Hematopoietic multipotent progenitor cell treated with erythropoietin and hydrocortisone succinate and interleukin-3 and kit ligand, for 8 days (in vitro differentiated cells): ENCODE data around the gene SLX9.

Experiments
- DNase-seq: peaks from one replicate; pipeline ENCODE4 v3.0.0-alpha.2; 2015

SLX9 gene

GRCh38 chr21:44931137-44931500, 8.7 kb upstream of the SLX9 start:
- no peak for DNase-seq

GRCh38 chr21:44931501-44932407, 8.1 kb upstream of the SLX9 start:
- no peak for DNase-seq

- no peak for DNase-seq
Measured at GRCh38 chr21:44932408-44933181, 7.2 kb upstream of the SLX9 start.

- no peak for DNase-seq
Measured at GRCh38 chr21:44933199-44933917, 6.5 kb upstream of the SLX9 start.

- DNase-seq = no peak
Measured at GRCh38 chr21:44933918-44934260, 5.9 kb upstream of the SLX9 start.

GRCh38 chr21:44934276-44934675, 5.6 kb upstream of the SLX9 start:
- no peak for DNase-seq

- no peak for DNase-seq
Measured at GRCh38 chr21:44934797-44935532, 4.9 kb upstream of the SLX9 start.

GRCh38 chr21:44935533-44935927, 4.3 kb upstream of the SLX9 start:
- no peak for DNase-seq

GRCh38 chr21:44938772-44939531, 877 bp upstream of the SLX9 start:
- no peak for DNase-seq

GRCh38 chr21:44940116-44940631, 345 bp downstream of the SLX9 start:
- peak; percentile 23 for DNase-seq

- DNase-seq = no peak
Measured at GRCh38 chr21:44941567-44941966, 1.7 kb downstream of the SLX9 start.

GRCh38 chr21:44942566-44942965, 2.7 kb downstream of the SLX9 start:
- DNase-seq = no peak

- DNase-seq = no peak
Measured at GRCh38 chr21:44943005-44943685, 3.3 kb downstream of the SLX9 start.

- DNase-seq = no peak
Measured at GRCh38 chr21:44943686-44944550, 4.1 kb downstream of the SLX9 start.

- DNase-seq = no peak
Measured at GRCh38 chr21:44944596-44944995, 4.8 kb downstream of the SLX9 start.

GRCh38 chr21:44946254-44947041, 6.6 kb downstream of the SLX9 start:
- no peak for DNase-seq

- DNase-seq = no peak
Measured at GRCh38 chr21:44947111-44947929, 7.5 kb downstream of the SLX9 start.

- no peak for DNase-seq
Measured at GRCh38 chr21:44947930-44948331, 8.1 kb downstream of the SLX9 start.
